ENCODE measurements around the gene SDK2. TPM values are rescaled to one million over a fixed set of nuclear protein-coding genes. Genes with fewer than 3 reads are reported as not detected.

Gene SDK2
- total RNA-seq, 2 donors from 2014 or later, result 1.5 to 5.6 TPM

- H3K27me3 ChIP-seq, result no peaks in the 10 kb centered on the region
- no peak for DNase-seq (ENCODE audit: low spot score)
These were observed 32.2 kb downstream of the SDK2 start for GRCh38 chr17:73612031-73612472.

GRCh38 chr17:73611630-73612029, 32.6 kb downstream of the SDK2 start:
- Histone ChIP-seq H3K36me3 (no peaks in the 10 kb centered on the region), H3K4me1 (no peaks in the 10 kb centered on the region), H3K27me3 (no peaks in the 10 kb centered on the region), H3K9me3 (no peaks in the 10 kb centered on the region), H3K27ac (no peak overlapping the region), H3K4me3 (no peak overlapping the region)
- TF ChIP-seq CTCF (IDR thresholded peaks at IDR 0.05), result no peak
- DNase-seq (ENCODE audit: low spot score), result no peak

More at GRCh38 chr17:73612031-73612472, 32.2 kb downstream of the SDK2 start:
- Histone ChIP-seq H3K27ac (no peak overlapping the region), H3K4me1 (no peaks in the 10 kb centered on the region), H3K36me3 (no peaks in the 10 kb centered on the region), H3K9me3 (no peaks in the 10 kb centered on the region), H3K4me3 (no peak overlapping the region)
- TF ChIP-seq CTCF (IDR thresholded peaks at IDR 0.05), result no peak

GRCh38 chr17:73610331-73610911, 33.8 kb downstream of the SDK2 start:
- no peak for DNase-seq (ENCODE audit: low spot score)
- H3K4me1 ChIP-seq, result no peaks in the 10 kb centered on the region
- H3K9me3 ChIP-seq, result no peaks in the 10 kb centered on the region
- no peak overlapping the region for H3K27ac ChIP-seq
- no peak for TF ChIP-seq CTCF (IDR thresholded peaks at IDR 0.05)
- no peaks in the 10 kb centered on the region for H3K36me3 ChIP-seq
- H3K4me3 ChIP-seq, result no peak overlapping the region
- H3K27me3 ChIP-seq, result no peaks in the 10 kb centered on the region

- Histone ChIP-seq H3K27me3 (no peaks in the 10 kb centered on the region), H3K27ac (no peak overlapping the region), H3K9me3 (no peaks in the 10 kb centered on the region), H3K36me3 (no peaks in the 10 kb centered on the region), H3K4me3 (no peak overlapping the region), H3K4me1 (no peaks in the 10 kb centered on the region)
- DNase-seq (ENCODE audit: low spot score), result no peak
- TF ChIP-seq CTCF (IDR thresholded peaks at IDR 0.05), result no peak
These were observed 34.5 kb downstream of the SDK2 start for GRCh38 chr17:73609758-73610157.

- Histone ChIP-seq H3K4me3 (no peak overlapping the region), H3K27me3 (no peaks in the 10 kb centered on the region), H3K4me1 (no peaks in the 10 kb centered on the region), H3K27ac (no peak overlapping the region), H3K9me3 (no peaks in the 10 kb centered on the region), H3K36me3 (no peaks in the 10 kb centered on the region)
- no peak for DNase-seq (ENCODE audit: low spot score)
- TF ChIP-seq CTCF (IDR thresholded peaks at IDR 0.05), result no peak
These were observed 35.2 kb downstream of the SDK2 start for GRCh38 chr17:73609060-73609459.

GRCh38 chr17:73605444-73605843, 38.8 kb downstream of the SDK2 start:
- peaks cover 0 to 2% of the 10 kb centered on the region in 2 donors for H3K4me1 ChIP-seq
- no peak overlapping the region for H3K27ac ChIP-seq
- no peak for DNase-seq (ENCODE audit: low spot score)
- no peak overlapping the region for H3K4me3 ChIP-seq
- no peak for TF ChIP-seq CTCF (IDR thresholded peaks at IDR 0.05)
- H3K36me3 ChIP-seq, result no peaks in the 10 kb centered on the region
- H3K27me3 ChIP-seq, result no peaks in the 10 kb centered on the region
- H3K9me3 ChIP-seq, result no peaks in the 10 kb centered on the region

All from right atrium auricular region (tissue), 2 donors.